PFSK-1 (cell line): ENCODE data around the gene BRIX1.

Experiments used
- SIN3A ChIP-seq: IDR thresholded peaks from 2 replicates; pipeline ENCODE4 v1.6.1; 2012; ENCODE audit warnings: mild to moderate bottlenecking, low read length, moderate library complexity, borderline replicate concordance; ENCODE audit not compliant: insufficient read depth
- TF ChIP-seq, protein P1 (sequence below), 2 experiments: IDR thresholded peaks; 2 replicates each; pipeline versions ENCODE4 v1.6.1 to v1.8.0; 2011 to 2012; ENCODE audit warnings: low read depth in 2 of 2, low read length in 2 of 2, control low read depth in 1 of 2, inconsistent platforms in 1 of 2, mild to moderate bottlenecking in 1 of 2, moderate library complexity in 1 of 2; ENCODE audit not compliant: insufficient read depth in 1 of 2

- TF ChIP-seq SIN3A, result no peak
- TF ChIP-seq, protein P1, sequence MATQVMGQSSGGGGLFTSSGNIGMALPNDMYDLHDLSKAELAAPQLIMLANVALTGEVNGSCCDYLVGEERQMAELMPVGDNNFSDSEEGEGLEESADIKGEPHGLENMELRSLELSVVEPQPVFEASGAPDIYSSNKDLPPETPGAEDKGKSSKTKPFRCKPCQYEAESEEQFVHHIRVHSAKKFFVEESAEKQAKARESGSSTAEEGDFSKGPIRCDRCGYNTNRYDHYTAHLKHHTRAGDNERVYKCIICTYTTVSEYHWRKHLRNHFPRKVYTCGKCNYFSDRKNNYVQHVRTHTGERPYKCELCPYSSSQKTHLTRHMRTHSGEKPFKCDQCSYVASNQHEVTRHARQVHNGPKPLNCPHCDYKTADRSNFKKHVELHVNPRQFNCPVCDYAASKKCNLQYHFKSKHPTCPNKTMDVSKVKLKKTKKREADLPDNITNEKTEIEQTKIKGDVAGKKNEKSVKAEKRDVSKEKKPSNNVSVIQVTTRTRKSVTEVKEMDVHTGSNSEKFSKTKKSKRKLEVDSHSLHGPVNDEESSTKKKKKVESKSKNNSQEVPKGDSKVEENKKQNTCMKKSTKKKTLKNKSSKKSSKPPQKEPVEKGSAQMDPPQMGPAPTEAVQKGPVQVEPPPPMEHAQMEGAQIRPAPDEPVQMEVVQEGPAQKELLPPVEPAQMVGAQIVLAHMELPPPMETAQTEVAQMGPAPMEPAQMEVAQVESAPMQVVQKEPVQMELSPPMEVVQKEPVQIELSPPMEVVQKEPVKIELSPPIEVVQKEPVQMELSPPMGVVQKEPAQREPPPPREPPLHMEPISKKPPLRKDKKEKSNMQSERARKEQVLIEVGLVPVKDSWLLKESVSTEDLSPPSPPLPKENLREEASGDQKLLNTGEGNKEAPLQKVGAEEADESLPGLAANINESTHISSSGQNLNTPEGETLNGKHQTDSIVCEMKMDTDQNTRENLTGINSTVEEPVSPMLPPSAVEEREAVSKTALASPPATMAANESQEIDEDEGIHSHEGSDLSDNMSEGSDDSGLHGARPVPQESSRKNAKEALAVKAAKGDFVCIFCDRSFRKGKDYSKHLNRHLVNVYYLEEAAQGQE (IDR thresholded peaks at IDR 0.05; ENCODE audit: insufficient read depth in 1 of 2, low read depth in 2 of 2, low read length in 2 of 2), result no peak
Observed at GRCh38 chr5:34967540-34967939, 52.0 kb downstream of the BRIX1 start.
